Fibroblast of lung (primary cell): ENCODE results near the gene GDF10. TPM values are rescaled to one million over a fixed set of nuclear protein-coding genes. Genes with fewer than 3 reads are reported as not detected.

Experiments
- DNase-seq, 2 donors: peaks; one replicate each; pipeline versions ENCODE4 v3.0.0 to v3.0.0-alpha.2; 2010; ENCODE audit warnings: low read depth in 2 of 2
- H2AFZ ChIP-seq: 2 replicates; pipeline ENCODE4 v1.5.1; 2012; ENCODE audit warnings: low read length, control low read depth, inconsistent platforms
- H3K27ac ChIP-seq: 2 replicates; pipeline ENCODE4 v1.5.1; 2011; ENCODE audit warnings: low read length, control low read depth; ENCODE audit not compliant: insufficient read depth
- H3K27me3 ChIP-seq: 2 replicates; pipeline ENCODE4 v1.5.1; 2011; ENCODE audit warnings: mild to moderate bottlenecking, low read length; ENCODE audit not compliant: control insufficient read depth, insufficient read depth
- H3K36me3 ChIP-seq: 2 replicates; pipeline ENCODE4 v1.5.1; 2011; ENCODE audit warnings: low read length; ENCODE audit not compliant: control insufficient read depth, insufficient read depth
- H3K4me1 ChIP-seq: 2 replicates; pipeline ENCODE4 v1.5.1; 2011; ENCODE audit warnings: low read length; ENCODE audit not compliant: control insufficient read depth, insufficient read depth; ENCODE audit errors: extremely low read depth
- H3K4me2 ChIP-seq: 2 replicates; pipeline ENCODE4 v1.5.1; 2011; ENCODE audit warnings: low read length, control low read depth; ENCODE audit not compliant: insufficient read depth; ENCODE audit errors: extremely low read depth
- H3K4me3 ChIP-seq, 4 experiments: fragments of 200-600 bp in 1 of 4; sonication (generic) in 1 of 4; replicated peaks in 1 of 4; 2 replicates each; pipeline ENCODE4 v1.5.1; 2011 to 2016; ENCODE audit warnings: low read length in 4 of 4, low read depth in 3 of 4, mild to moderate bottlenecking in 3 of 4, control low read depth in 2 of 4, inconsistent platforms in 1 of 4, mixed read lengths in 1 of 4; ENCODE audit not compliant: insufficient read depth in 1 of 4; ENCODE audit errors: control extremely low read depth in 1 of 4
- H3K79me2 ChIP-seq: 2 replicates; pipeline ENCODE4 v1.5.1; 2012; ENCODE audit warnings: mild to moderate bottlenecking, low read length, inconsistent platforms; ENCODE audit not compliant: control insufficient read depth, insufficient read depth
- H3K9ac ChIP-seq: 2 replicates; pipeline ENCODE4 v1.5.1; 2011; ENCODE audit warnings: mild to moderate bottlenecking, low read length, control low read depth; ENCODE audit not compliant: insufficient read depth
- H3K9me3 ChIP-seq: 2 replicates; pipeline ENCODE4 v1.5.1; 2012; ENCODE audit warnings: low read depth, low read length; ENCODE audit not compliant: control insufficient read depth, insufficient read depth
- H4K20me1 ChIP-seq: 2 replicates; pipeline ENCODE4 v1.5.1; 2011; ENCODE audit warnings: low read length; ENCODE audit not compliant: control insufficient read depth, insufficient read depth; ENCODE audit errors: extremely low read depth
- CTCF ChIP-seq, 2 donors: IDR thresholded peaks in 1 of 2; conservative IDR thresholded peaks in 1 of 2; 1 replicate in 1 of 2; 2 replicates in 1 of 2; pipeline ENCODE4 v1.5.1; 2011 to 2012; ENCODE audit warnings: low read length in 2 of 2, control low read depth in 1 of 2, inconsistent platforms in 1 of 2, low read depth in 1 of 2, mild to moderate bottlenecking in 1 of 2
- EZH2 ChIP-seq: IDR thresholded peaks from 2 replicates; pipeline ENCODE4 v1.5.1; 2012; ENCODE audit warnings: low read length, control low read depth, mild to moderate bottlenecking; ENCODE audit errors: missing control alignments
- polyA plus RNA-seq, 2 donors: library from polyadenylated mRNA; depleted of rRNA in 1 of 2; stranded (reverse) in 1 of 2; unstranded in 1 of 2; fragments of >200 nt; gene quantifications; 2 replicates each; pipeline ENCODE4 v1.2.1, GENCODE V29; 2011 to 2012; ENCODE audit warnings: missing spikeins in 1 of 2
- total RNA-seq: library from RNA; depleted of rRNA; stranded (reverse); fragments of >200 nt; gene quantifications from 2 replicates; pipeline ENCODE4 v1.2.1, GENCODE V29; 2014

GDF10 gene
- total and polyA plus RNA-seq, 2 donors (not counting 1 experiment from before 2014, with no cell fraction given), result 6.2 to 25.1 TPM

- H3K27me3 ChIP-seq, result peaks cover 4% of the 10 kb centered on the region
- H3K79me2 ChIP-seq, result no peaks in the 10 kb centered on the region
- H3K9me3 ChIP-seq, result no peaks in the 10 kb centered on the region
- no peaks in the 10 kb centered on the region for H4K20me1 ChIP-seq
- no peak overlapping the region for H3K4me3 ChIP-seq
- TF ChIP-seq CTCF (conservative IDR thresholded peaks at IDR 0.05 in 1 of 2, IDR thresholded peaks at IDR 0.05 in 1 of 2; ENCODE audit: low read depth in 1 of 2, low read length in 2 of 2) (no peak), EZH2 (no peak)
- H3K36me3 ChIP-seq, result no peaks in the 10 kb centered on the region
- no peak overlapping the region for H3K27ac ChIP-seq
- no peak for DNase-seq
- H2AFZ ChIP-seq, result no peak overlapping the region
- H3K4me2 ChIP-seq, result no peak overlapping the region
- no peak overlapping the region for H3K9ac ChIP-seq
- H3K4me1 ChIP-seq, result no peaks in the 10 kb centered on the region
Observed at GRCh38 chr10:47277352-47278151, 22.4 kb upstream of the GDF10 start.

DNA sequence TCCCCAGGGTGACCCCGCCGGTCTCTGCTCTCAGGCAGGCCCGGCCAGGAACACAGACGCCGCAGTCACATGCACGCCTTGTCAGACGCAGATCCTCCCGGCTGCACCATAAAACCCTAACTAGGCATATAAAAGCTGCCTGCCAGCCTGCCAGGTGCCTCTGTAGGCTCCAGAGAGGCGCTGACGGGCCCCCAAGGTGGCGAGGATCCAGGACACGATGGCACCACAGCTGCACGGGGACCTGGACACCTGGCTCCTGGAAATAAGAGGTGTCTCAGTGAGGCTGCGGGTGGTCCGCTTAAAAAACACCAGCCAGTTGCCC, 21.9 kb upstream of the GDF10 start:
- no peak overlapping the region for H3K4me3 ChIP-seq
- no peaks in the 10 kb centered on the region for H3K79me2 ChIP-seq
- no peaks in the 10 kb centered on the region for H3K36me3 ChIP-seq
- no peak overlapping the region for H3K4me2 ChIP-seq
- H4K20me1 ChIP-seq, result no peaks in the 10 kb centered on the region
- no peak overlapping the region for H2AFZ ChIP-seq
- TF ChIP-seq EZH2 (no peak), CTCF (conservative IDR thresholded peaks at IDR 0.05 in 1 of 2, IDR thresholded peaks at IDR 0.05 in 1 of 2; ENCODE audit: low read depth in 1 of 2, low read length in 2 of 2) (no peak)
- no peaks in the 10 kb centered on the region for H3K9me3 ChIP-seq
- no peaks in the 10 kb centered on the region for H3K4me1 ChIP-seq
- DNase-seq, result no peak
- H3K27me3 ChIP-seq, result peaks cover 4% of the 10 kb centered on the region
- H3K27ac ChIP-seq, result no peak overlapping the region
- H3K9ac ChIP-seq, result no peak overlapping the region

DNA sequence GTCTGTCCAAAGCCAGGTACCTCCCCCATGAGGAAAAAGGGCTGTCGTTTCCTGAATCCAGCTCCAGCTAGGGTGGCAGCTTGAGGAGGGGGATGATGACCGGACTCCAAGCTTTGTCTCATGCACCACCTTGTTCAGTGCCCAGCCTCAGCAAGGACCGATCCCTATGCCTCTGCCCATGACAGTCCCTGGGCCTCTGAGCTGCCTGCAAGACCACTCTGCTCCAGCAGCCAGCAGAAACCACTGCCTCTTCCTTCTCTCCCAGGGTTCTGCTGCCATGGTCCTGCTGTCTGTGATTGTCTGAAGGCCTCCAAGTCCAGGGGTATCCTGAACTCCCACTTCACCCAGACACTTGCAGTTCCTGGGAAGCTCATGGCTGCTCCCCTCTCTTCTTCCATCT, 21.3 kb upstream of the GDF10 start:
- Histone ChIP-seq H3K9me3 (no peaks in the 10 kb centered on the region), H3K36me3 (no peaks in the 10 kb centered on the region), H3K4me2 (no peak overlapping the region), H4K20me1 (no peaks in the 10 kb centered on the region), H3K27me3 (peaks cover 4% of the 10 kb centered on the region), H3K79me2 (no peaks in the 10 kb centered on the region), H2AFZ (no peak overlapping the region), H3K27ac (no peak overlapping the region), H3K4me3 (no peak overlapping the region), H3K9ac (no peak overlapping the region), H3K4me1 (no peaks in the 10 kb centered on the region)
- no peak for TF ChIP-seq CTCF (conservative IDR thresholded peaks at IDR 0.05 in 1 of 2, IDR thresholded peaks at IDR 0.05 in 1 of 2; ENCODE audit: low read depth in 1 of 2, low read length in 2 of 2)
- no peak for TF ChIP-seq EZH2
- no peak for DNase-seq
